ENCODE data around the gene MNS1.

DNA sequence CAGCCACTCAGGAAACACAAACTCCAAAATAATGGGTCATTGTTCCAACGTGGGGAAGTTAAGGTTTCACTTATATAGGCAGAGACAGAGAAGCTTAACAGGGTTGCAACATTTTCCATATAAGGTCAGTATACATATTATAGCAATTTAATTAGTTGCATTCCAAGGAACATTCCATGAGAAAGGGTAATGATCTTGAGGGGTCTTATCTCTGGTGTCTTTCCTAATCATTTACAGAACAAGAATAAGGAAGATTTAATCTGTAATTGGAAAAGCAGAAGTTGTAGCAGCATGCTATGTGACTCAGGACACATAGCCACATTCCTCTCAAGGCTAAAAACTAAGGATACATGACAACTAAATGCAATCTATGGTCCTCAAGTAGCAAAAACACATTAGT is 4.9 kb downstream of the MNS1 start:
- TF ChIP-seq, protein P1, sequence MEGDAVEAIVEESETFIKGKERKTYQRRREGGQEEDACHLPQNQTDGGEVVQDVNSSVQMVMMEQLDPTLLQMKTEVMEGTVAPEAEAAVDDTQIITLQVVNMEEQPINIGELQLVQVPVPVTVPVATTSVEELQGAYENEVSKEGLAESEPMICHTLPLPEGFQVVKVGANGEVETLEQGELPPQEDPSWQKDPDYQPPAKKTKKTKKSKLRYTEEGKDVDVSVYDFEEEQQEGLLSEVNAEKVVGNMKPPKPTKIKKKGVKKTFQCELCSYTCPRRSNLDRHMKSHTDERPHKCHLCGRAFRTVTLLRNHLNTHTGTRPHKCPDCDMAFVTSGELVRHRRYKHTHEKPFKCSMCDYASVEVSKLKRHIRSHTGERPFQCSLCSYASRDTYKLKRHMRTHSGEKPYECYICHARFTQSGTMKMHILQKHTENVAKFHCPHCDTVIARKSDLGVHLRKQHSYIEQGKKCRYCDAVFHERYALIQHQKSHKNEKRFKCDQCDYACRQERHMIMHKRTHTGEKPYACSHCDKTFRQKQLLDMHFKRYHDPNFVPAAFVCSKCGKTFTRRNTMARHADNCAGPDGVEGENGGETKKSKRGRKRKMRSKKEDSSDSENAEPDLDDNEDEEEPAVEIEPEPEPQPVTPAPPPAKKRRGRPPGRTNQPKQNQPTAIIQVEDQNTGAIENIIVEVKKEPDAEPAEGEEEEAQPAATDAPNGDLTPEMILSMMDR (conservative IDR thresholded peaks at IDR 0.05 in 1 of 2, IDR thresholded peaks at IDR 0.05 in 1 of 2; ENCODE audit: low read depth in 1 of 2, low read length in 2 of 2), result no peak
- TF ChIP-seq EZH2 (IDR thresholded peaks at IDR 0.05; ENCODE audit: low read length, missing control alignments), result no peak

Measured in fibroblast of lung (primary cell).